ENCODE measurements around the gene RGS9BP.

- TF ChIP-seq CTCF (conservative IDR thresholded peaks at IDR 0.05; ENCODE audit: low read length), result no peak
- no peak for TF ChIP-seq EZH2phosphoT487 (IDR thresholded peaks at IDR 0.05; ENCODE audit: borderline replicate concordance)
These were observed 1.3 kb upstream of the RGS9BP start for GRCh38 chr19:32674153-32674930.
